Stimulated activated CD8-positive, alpha-beta memory T cell treated with anti-CD3 and anti-CD28 coated beads, Interleukin-15, amount 100 ng/mL, for 48 hours (primary cell): ENCODE results near the gene IVD.

Experiments
- DNase-seq, 2 donors: peaks; one replicate each; pipeline ENCODE4 v3.0.0-alpha.2; 2020; ENCODE audit warnings: low read depth in 2 of 2

IVD gene

GRCh38 chr15:40377606-40378005, 28.0 kb upstream of the IVD start:
- no peak for DNase-seq

- no peak for DNase-seq
Measured at GRCh38 chr15:40379374-40379773, 26.2 kb upstream of the IVD start.

GRCh38 chr15:40379853-40380252, 25.7 kb upstream of the IVD start:
- no peak for DNase-seq

GRCh38 chr15:40380636-40381035, 25.0 kb upstream of the IVD start:
- no peak for DNase-seq

GRCh38 chr15:40381818-40382529, 23.6 kb upstream of the IVD start:
- DNase-seq, result no peak

- peak; percentile 86 for DNase-seq
Measured at GRCh38 chr15:40382580-40383456, 22.8 kb upstream of the IVD start, which contains the start of gene KNSTRN. Gene KNSTRN, plus strand, starts transcription at chr15:40382721. Its CDS starts 115 bp downstream, at chr15:40382836.

GRCh38 chr15:40386480-40386879, 19.1 kb upstream of the IVD start:
- DNase-seq, result no peak

GRCh38 chr15:40388941-40389823, 16.4 kb upstream of the IVD start:
- no peak for DNase-seq

- no peak for DNase-seq
Measured at GRCh38 chr15:40389824-40390595, 15.6 kb upstream of the IVD start.

- no peak for DNase-seq
Measured at GRCh38 chr15:40392986-40393948, 12.3 kb upstream of the IVD start.

GRCh38 chr15:40397688-40398412, 7.7 kb upstream of the IVD start:
- DNase-seq, result no peak

GRCh38 chr15:40398413-40398873, 7.2 kb upstream of the IVD start:
- peak in 1 of 2 donors; percentile 15 for DNase-seq

GRCh38 chr15:40399370-40399769, 6.2 kb upstream of the IVD start:
- no peak for DNase-seq

- no peak for DNase-seq
Measured at GRCh38 chr15:40407330-40407990, 1.9 kb downstream of the IVD start.

GRCh38 chr15:40409366-40409765, 3.8 kb downstream of the IVD start:
- DNase-seq, result no peak

- no peak for DNase-seq
Measured at GRCh38 chr15:40410476-40410875, 4.9 kb downstream of the IVD start.

- no peak for DNase-seq
Measured at GRCh38 chr15:40412095-40412759, 6.6 kb downstream of the IVD start.

GRCh38 chr15:40413036-40413435, 7.4 kb downstream of the IVD start:
- no peak for DNase-seq
